Measurements from ENCODE around the gene MPP4. TPM values are rescaled to one million over a fixed set of nuclear protein-coding genes. Genes with fewer than 3 reads are reported as not detected.

MPP4 gene
- total RNA-seq, 1 experiment from 2014 or later = not detected

- no peak for DNase-seq
- Histone ChIP-seq H3K14ac (ENCODE audit: insufficient read depth, low read length) (no peak overlapping the region), H4K5ac (ENCODE audit: insufficient read length, low read depth, low read length) (no peak overlapping the region), H2BK20ac (ENCODE audit: low read depth, low read length, poor library complexity, severe bottlenecking) (no peak overlapping the region), H4K8ac (replicated peaks; ENCODE audit: insufficient read length, low read depth, low read length) (no peak overlapping the region), H2BK120ac (ENCODE audit: low read depth, low read length, poor library complexity, severe bottlenecking) (no peak overlapping the region), H3K23me2 (ENCODE audit: insufficient read length, low read depth, low read length, poor library complexity, severe bottlenecking) (no peaks in the 10 kb centered on the region), H3K27ac (ENCODE audit: insufficient read length, low read depth, low read length) (no peak overlapping the region), H3K4me2 (ENCODE audit: insufficient read depth, insufficient read length, low read length) (no peak overlapping the region), H4K91ac (ENCODE audit: insufficient read length, low read depth, low read length) (no peak overlapping the region), H3K4ac (ENCODE audit: low read depth, low read length) (no peak overlapping the region), H2BK5ac (ENCODE audit: insufficient read length, low read length) (no peak overlapping the region), H2AK5ac (ENCODE audit: insufficient read length, low read length) (no peak overlapping the region), H3K23ac (ENCODE audit: insufficient read length, low read depth, low read length) (no peak overlapping the region), H3K79me1 (ENCODE audit: insufficient read depth, low read depth, low read length, poor library complexity, severe bottlenecking) (no peaks in the 10 kb centered on the region), H3K27me3 (ENCODE audit: insufficient read depth, low read length) (no peaks in the 10 kb centered on the region), H4K20me1 (ENCODE audit: control insufficient read depth, insufficient read depth, insufficient read length) (no peaks in the 10 kb centered on the region), H2BK15ac (ENCODE audit: low read depth, low read length) (no peak overlapping the region), H3K4me1 (ENCODE audit: insufficient read depth, low read length) (no peaks in the 10 kb centered on the region), H3K18ac (ENCODE audit: insufficient read length, low read depth, low read length) (no peak overlapping the region), H3K9me3 (ENCODE audit: control insufficient read depth, low read depth, low read length) (no peaks in the 10 kb centered on the region), H3T11ph (ENCODE audit: low read length) (no peak overlapping the region), H3K79me2 (ENCODE audit: insufficient read depth, low read length) (no peaks in the 10 kb centered on the region), H3K9ac (ENCODE audit: extremely low read depth, insufficient read length, low read length) (no peak overlapping the region), H2BK12ac (ENCODE audit: insufficient read length, low read depth, low read length) (no peak overlapping the region), H2AFZ (ENCODE audit: low read length) (no peak overlapping the region), H3K56ac (ENCODE audit: insufficient read length, low read depth, low read length) (no peak overlapping the region)
- TF ChIP-seq CTCF (conservative IDR thresholded peaks at IDR 0.05) = no peak
- no peak overlapping the region for H3K4me3 Mint-ChIP-seq
- peaks cover 0 to 2% of the 10 kb centered on the region in 2 experiments; a peak in 1 of 4 replicates for H3K4me1 Mint-ChIP-seq
- no peak overlapping the region for H3K27ac Mint-ChIP-seq
- no peaks in the 10 kb centered on the region for H3K9me3 Mint-ChIP-seq
- peaks cover 4% of the 10 kb centered on the region; the same call in 1 of the 2 replicates for H3K27me3 Mint-ChIP-seq (ENCODE audit: low read depth)
- WGBS (ENCODE audit: extremely low coverage, insufficient read length, low lambda C conversion rate) = no CpG with 5 or more reads among the region's 6 CpGs
- no peaks in the 10 kb centered on the region for H3K36me3 Mint-ChIP-seq (ENCODE audit: insufficient read depth in 1 of 3, low read depth in 3 of 3)
These were observed 45.2 kb downstream of the MPP4 start for GRCh38 chr2:201653221-201653620.
